Panc1 (cell line): ENCODE data around the gene MRPS34. TPM values are rescaled to one million over a fixed set of nuclear protein-coding genes. Genes with fewer than 3 reads are reported as not detected.

Experiments
- ATAC-seq: fragments of 200-7000 bp; cut with Tn5 transposase; 2 replicates; pipeline ENCODE4 v1.9.1; 2020; ENCODE audit warnings: mild to moderate bottlenecking, moderate library complexity
- BruUV-seq: library from RNA; stranded (reverse); fragments of 400-500 nt; replicated peaks from 2 replicates; lab custom pipeline; 2021; lab: Mats Ljungman, UMichigan
- CTCF ChIA-PET: fragments of 300-600 bp; sonication (Branson Sonifier 250); formaldehyde crosslinking; loops from one replicate; lab custom pipeline; 2022; ENCODE audit warnings: antibody characterized with exemption; lab: Charles Lee
- POLR2A ChIA-PET: fragments of 300-600 bp; sonication (Branson Sonifier 250); formaldehyde crosslinking; loops from one replicate; lab custom pipeline; 2022; ENCODE audit warnings: antibody characterized with exemption; lab: Charles Lee
- DNase-seq: peaks from one replicate; pipeline ENCODE4 v3.0.0-alpha.2; 2010; ENCODE audit warnings: low read depth, low spot score
- H3K27ac ChIP-seq: 2 replicates; pipeline ENCODE4 v1.5.1; 2011; ENCODE audit warnings: mild to moderate bottlenecking, low read length, inconsistent platforms
- H3K27me3 ChIP-seq: fragments of 200-500 bp; sonication (Bioruptor generic); 2 replicates; pipeline ENCODE4 v1.6.0; 2014; ENCODE audit warnings: low read length, inconsistent platforms; ENCODE audit not compliant: control insufficient read depth, insufficient read depth
- H3K36me3 ChIP-seq: fragments of 200-500 bp; sonication (Bioruptor generic); 2 replicates; pipeline ENCODE4 v1.5.1; 2014; ENCODE audit warnings: inconsistent platforms, mild to moderate bottlenecking, low read length, moderate library complexity; ENCODE audit not compliant: control insufficient read depth, insufficient read depth
- H3K4me1 ChIP-seq: 2 replicates; pipeline ENCODE4 v1.5.1; 2011; ENCODE audit warnings: inconsistent platforms, mild to moderate bottlenecking, low read length, moderate library complexity; ENCODE audit not compliant: control insufficient read depth, insufficient read depth
- H3K4me3 ChIP-seq, 2 experiments: 2 replicates each; pipeline ENCODE4 v1.5.1; 2011 to 2012; ENCODE audit warnings: low read depth in 2 of 2, low read length in 2 of 2, mild to moderate bottlenecking in 2 of 2, inconsistent platforms in 1 of 2, moderate library complexity in 1 of 2
- H3K9me3 ChIP-seq: fragments of 200-500 bp; sonication (Bioruptor generic); 2 replicates; pipeline ENCODE4 v1.5.1; 2014; ENCODE audit warnings: low read depth, mild to moderate bottlenecking, inconsistent platforms, low read length, moderate library complexity; ENCODE audit not compliant: control insufficient read depth, insufficient read depth
- CTCF ChIP-seq: fragments of 450-650 bp; IDR thresholded peaks from 2 replicates; pipeline ENCODE4 v1.5.1; 2017; ENCODE audit warnings: mild to moderate bottlenecking
- POLR2AphosphoS5 ChIP-seq: IDR thresholded peaks from 2 replicates; pipeline ENCODE4 v1.6.1; 2012; ENCODE audit warnings: mild to moderate bottlenecking, low read depth, low read length, moderate library complexity
- REST ChIP-seq, 2 experiments: IDR thresholded peaks; 2 replicates each; pipeline ENCODE4 v1.6.1; 2011 to 2012; ENCODE audit warnings: low read depth in 2 of 2, control low read depth in 1 of 2, low read length in 1 of 2, mild to moderate bottlenecking in 1 of 2, moderate library complexity in 1 of 2; ENCODE audit not compliant: insufficient read depth in 1 of 2
- SIN3A ChIP-seq: IDR thresholded peaks from 2 replicates; pipeline ENCODE4 v1.6.1; 2012; ENCODE audit warnings: low read depth, mild to moderate bottlenecking, low read length, moderate library complexity, borderline replicate concordance; ENCODE audit not compliant: insufficient read depth
- TCF7L2 ChIP-seq: IDR thresholded peaks from 2 replicates; pipeline ENCODE4 v1.6.1; 2011; ENCODE audit warnings: mild to moderate bottlenecking, low read depth, low read length, inconsistent platforms
- in situ Hi-C: cut with HindIII; loops from 2 replicates; pipeline ENCODE4 v1.10.0; 2016; ENCODE audit warnings: low sequenced_read_pairs, low pct_unique_long_range_greater_than_20kb
- intact Hi-C: fragments of 100-400 bp; cut with micrococcal nuclease; formaldehyde crosslinking; loops from one replicate; pipeline ENCODE4 v1.10.0; 2022; ENCODE audit not compliant: unreplicated experiment
- total RNA-seq: library from RNA; stranded (reverse); gene quantifications from one replicate; pipeline ENCODE4 v1.2.1, GENCODE V29; 2021; ENCODE audit not compliant: unreplicated experiment

The MRPS34 gene
- total RNA-seq, 1 experiment from 2014 or later = 187 TPM

- Histone ChIP-seq H3K4me3 (no peak overlapping the region), H3K27me3 (no peaks in the 10 kb centered on the region), H3K27ac (no peak overlapping the region), H3K9me3 (no peaks in the 10 kb centered on the region), H3K4me1 (no peaks in the 10 kb centered on the region), H3K36me3 (peaks cover 3% of the 10 kb centered on the region; the same call in 1 of the 2 replicates)
- ATAC-seq = no peak; the same call in 1 of the 2 replicates
- in situ Hi-C loops (no loop called here), intact Hi-C loops (no loop called here)
- ChIA-PET POLR2A (no interaction called here), CTCF (no interaction called here)
- no peak for DNase-seq
- no TSS peak for BruUV-seq
- no peak for TF ChIP-seq POLR2AphosphoS5
- no peak for TF ChIP-seq CTCF
- no peak for TF ChIP-seq REST (IDR thresholded peaks at IDR 0.05; ENCODE audit: insufficient read depth in 1 of 2, low read depth in 2 of 2, low read length in 1 of 2)
- no peak for TF ChIP-seq TCF7L2
- TF ChIP-seq SIN3A = no peak
Observed at GRCh38 chr16:1751946-1752345, 21.0 kb downstream of the MRPS34 start.

GRCh38 chr16:1749152-1750117 lies 23.5 kb downstream of the MRPS34 start:
- CTCF ChIA-PET = interaction anchor here (0.7 kb wide), 3 partner anchors 25 to 44 kb away, joined by 3 to 4 read pairs (median 4); no protein-coding TSS in a partner anchor
- POLR2A ChIA-PET = no interaction called here
- H3K27me3 ChIP-seq = no peaks in the 10 kb centered on the region
- H3K27ac ChIP-seq = no peak overlapping the region
- DNase-seq (no peak), ATAC-seq (no peak)
- H3K36me3 ChIP-seq = peaks cover 3% of the 10 kb centered on the region; the same call in 1 of the 2 replicates
- H3K9me3 ChIP-seq = no peaks in the 10 kb centered on the region
- BruUV-seq = no TSS peak
- intact Hi-C loops = no loop called here
- no peak for TF ChIP-seq REST (IDR thresholded peaks at IDR 0.05; ENCODE audit: insufficient read depth in 1 of 2, low read depth in 2 of 2, low read length in 1 of 2)
- TF ChIP-seq SIN3A = no peak
- no peak for TF ChIP-seq CTCF
- TF ChIP-seq TCF7L2 = no peak
- H3K4me3 ChIP-seq = no peak overlapping the region
- in situ Hi-C loops = no loop called here
- no peaks in the 10 kb centered on the region for H3K4me1 ChIP-seq
